ENCODE measurements around the gene LZTR1. TPM values are rescaled to one million over a fixed set of nuclear protein-coding genes. Genes with fewer than 3 reads are reported as not detected.
"Not testable (repeated sequence)": the region's sequence is repeated elsewhere in the genome, so short reads cannot be mapped to it uniquely, and the experiment has no call there.

The LZTR1 gene
- total RNA-seq, 1 donor from 2014 or later: 51.6 TPM

DNA sequence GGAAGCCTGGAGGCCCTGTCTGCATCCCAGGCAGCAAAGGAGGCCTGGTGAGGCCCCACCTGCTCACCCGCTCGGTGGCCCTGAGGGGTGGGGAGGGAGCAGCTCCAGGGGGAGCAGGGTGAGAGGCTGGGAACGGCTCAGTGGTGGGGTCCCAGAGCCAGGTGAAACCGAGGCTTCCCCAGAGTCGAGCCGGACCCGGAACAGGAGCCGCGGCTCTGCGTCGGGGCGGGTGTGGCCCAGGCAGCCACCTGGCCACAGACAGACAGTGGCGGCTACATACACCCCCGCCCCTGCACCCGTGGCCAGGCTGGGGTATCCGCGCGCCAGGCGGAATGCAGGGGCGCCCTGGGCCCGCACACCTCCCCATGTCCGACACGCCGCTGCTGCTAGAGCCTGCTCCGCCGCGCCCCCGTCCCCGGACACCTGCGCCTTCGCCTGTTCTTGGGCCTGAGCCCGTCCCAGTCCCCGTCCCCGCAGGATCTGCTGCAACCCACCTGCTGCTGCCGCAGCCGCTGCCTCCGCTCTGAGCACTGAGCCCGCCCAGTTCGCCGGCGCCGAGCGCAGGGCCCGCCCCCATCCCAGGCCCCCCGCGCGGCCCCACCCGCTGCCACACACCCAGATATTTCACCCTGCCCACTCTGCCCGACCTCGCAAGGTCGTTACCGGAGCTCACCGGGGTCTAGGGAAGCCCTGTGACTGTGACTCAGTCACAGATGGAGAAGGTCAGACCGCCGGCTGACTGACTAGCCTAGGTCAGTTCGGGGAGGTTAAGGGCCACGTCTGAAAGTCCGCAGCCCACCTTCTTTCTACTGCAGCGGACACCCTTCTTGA, 50.2 kb downstream of the LZTR1 start, which contains the start of gene SLC7A4:
SLC7A4 (minus strand) TSS at position 525 of the 831 bp plus-strand sequence. CDS start 749 bp downstream, outside the sequence.
- Histone ChIP-seq H3K27me3 (ENCODE audit: low read depth) (peaks cover 33% of the 10 kb centered on the region), H3K27ac (no peak within 1 kb of the TSS), H3K9me3 (no peaks in the 10 kb centered on the region), H3K4me1 (peaks cover 13% of the 10 kb centered on the region), H3K4me3 (peak within 1 kb of the TSS; percentile 46), H3K36me3 (no peaks in the 10 kb centered on the region)
- TF ChIP-seq, protein P1, sequence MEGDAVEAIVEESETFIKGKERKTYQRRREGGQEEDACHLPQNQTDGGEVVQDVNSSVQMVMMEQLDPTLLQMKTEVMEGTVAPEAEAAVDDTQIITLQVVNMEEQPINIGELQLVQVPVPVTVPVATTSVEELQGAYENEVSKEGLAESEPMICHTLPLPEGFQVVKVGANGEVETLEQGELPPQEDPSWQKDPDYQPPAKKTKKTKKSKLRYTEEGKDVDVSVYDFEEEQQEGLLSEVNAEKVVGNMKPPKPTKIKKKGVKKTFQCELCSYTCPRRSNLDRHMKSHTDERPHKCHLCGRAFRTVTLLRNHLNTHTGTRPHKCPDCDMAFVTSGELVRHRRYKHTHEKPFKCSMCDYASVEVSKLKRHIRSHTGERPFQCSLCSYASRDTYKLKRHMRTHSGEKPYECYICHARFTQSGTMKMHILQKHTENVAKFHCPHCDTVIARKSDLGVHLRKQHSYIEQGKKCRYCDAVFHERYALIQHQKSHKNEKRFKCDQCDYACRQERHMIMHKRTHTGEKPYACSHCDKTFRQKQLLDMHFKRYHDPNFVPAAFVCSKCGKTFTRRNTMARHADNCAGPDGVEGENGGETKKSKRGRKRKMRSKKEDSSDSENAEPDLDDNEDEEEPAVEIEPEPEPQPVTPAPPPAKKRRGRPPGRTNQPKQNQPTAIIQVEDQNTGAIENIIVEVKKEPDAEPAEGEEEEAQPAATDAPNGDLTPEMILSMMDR (IDR thresholded peaks at IDR 0.05): no peak
- intact Hi-C loops (cut with DNase I): no loop called here
- ATAC-seq: peak; percentile 62 to 68
- no peak for DNase-seq

DNA sequence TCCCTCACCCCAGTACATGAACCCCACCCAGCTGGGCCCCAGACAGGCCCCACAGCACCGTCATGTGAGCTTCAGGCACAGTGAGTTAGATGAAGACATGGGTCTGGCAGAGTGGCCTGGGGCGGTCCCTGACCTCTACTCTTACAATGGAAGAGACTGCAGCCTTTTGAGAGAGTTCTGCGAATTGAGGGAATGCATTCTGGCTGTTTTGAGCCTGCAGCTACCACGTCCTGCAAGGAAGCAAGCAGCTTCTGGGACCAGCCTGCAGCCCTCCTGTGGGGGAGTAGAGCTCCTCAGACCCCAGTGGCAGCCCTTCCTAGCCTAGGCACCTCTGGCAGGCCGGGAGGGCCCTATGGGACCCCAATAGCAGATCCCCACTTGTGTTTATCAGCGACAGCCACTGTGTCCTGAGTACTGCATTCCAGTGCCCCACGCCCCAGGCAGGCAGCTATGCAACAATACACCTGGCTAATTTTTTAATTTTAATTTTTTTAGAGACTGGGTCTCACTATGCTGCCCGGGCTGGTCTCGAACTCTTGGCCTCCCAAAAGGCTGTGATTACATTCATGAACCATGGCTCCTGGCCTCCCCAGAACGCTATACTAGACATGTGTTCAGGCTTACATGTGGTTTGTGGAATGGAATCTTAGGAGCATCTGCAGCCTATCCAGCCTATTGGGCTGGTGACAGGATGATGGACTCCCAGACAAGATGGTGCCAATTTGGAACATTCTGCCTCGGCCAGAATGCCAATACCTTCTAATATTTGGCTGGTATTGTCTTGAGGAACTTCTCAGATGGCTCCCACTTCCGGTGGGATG, 51.0 kb downstream of the LZTR1 start:
- peaks cover 33% of the 10 kb centered on the region for H3K27me3 ChIP-seq (ENCODE audit: low read depth)
- no peak overlapping the region for H3K4me3 ChIP-seq
- no peak overlapping the region for H3K27ac ChIP-seq
- H3K9me3 ChIP-seq: no peaks in the 10 kb centered on the region
- intact Hi-C loops (cut with DNase I): no loop called here
- no peak for DNase-seq
- ATAC-seq: no peak
- no peaks in the 10 kb centered on the region for H3K36me3 ChIP-seq
- TF ChIP-seq, protein P1 (IDR thresholded peaks at IDR 0.05): no peak
- peaks cover 15% of the 10 kb centered on the region for H3K4me1 ChIP-seq

DNA sequence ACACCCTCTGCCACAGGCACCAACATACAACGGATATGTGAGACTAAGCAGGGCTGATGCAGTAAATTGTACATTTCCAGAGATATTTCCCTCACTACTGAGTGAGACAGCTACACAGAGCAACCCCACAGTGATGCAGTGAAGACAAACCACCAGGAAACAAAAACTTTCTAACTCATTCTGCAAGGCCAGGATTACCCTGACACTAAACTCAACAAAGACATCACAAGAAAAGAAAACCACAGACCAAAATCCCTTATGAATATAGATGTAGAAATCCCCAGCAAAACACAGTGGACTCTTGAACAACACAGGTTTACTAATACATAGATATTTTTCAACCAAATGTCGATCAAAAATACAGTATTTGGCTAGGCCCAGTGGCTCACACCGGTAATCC, 51.8 kb downstream of the LZTR1 start:
- Histone ChIP-seq H3K4me1 (peaks cover 20% of the 10 kb centered on the region), H3K4me3 (no peak overlapping the region), H3K27me3 (ENCODE audit: low read depth) (peaks cover 30% of the 10 kb centered on the region), H3K36me3 (no peaks in the 10 kb centered on the region), H3K9me3 (no peaks in the 10 kb centered on the region), H3K27ac (no peak overlapping the region)
- TF ChIP-seq, protein P1 (IDR thresholded peaks at IDR 0.05): no peak
- intact Hi-C loops (cut with DNase I): no loop called here
- DNase-seq (no peak), ATAC-seq (no peak)

DNA sequence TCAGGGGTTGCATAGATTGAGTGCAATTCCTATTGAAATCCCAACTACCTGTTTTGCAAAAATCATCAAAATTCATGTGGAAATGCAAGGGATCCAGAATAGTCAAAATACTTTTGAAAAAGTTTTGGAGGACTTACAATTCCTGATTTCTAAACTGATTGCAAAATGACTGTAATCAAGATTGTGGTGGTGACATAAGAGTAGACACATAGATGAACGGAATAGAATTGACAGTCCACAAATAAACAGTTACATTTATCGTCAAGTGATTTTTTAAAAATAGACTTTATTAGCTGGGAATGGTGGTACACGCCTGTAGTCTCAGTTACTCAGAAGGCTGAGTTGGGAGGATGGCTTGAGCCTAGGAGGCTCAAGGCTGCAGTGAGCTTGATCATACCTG, 52.9 kb downstream of the LZTR1 start:
- Histone ChIP-seq H3K9me3 (no peaks in the 10 kb centered on the region), H3K36me3 (no peaks in the 10 kb centered on the region), H3K27me3 (ENCODE audit: low read depth) (peaks cover 25% of the 10 kb centered on the region), H3K4me3 (no peak overlapping the region), H3K27ac (no peak overlapping the region), H3K4me1 (peaks cover 20% of the 10 kb centered on the region)
- intact Hi-C loops (cut with DNase I): no loop called here
- TF ChIP-seq, protein P1 (IDR thresholded peaks at IDR 0.05): no peak
- ATAC-seq: no peak
- no peak for DNase-seq

DNA sequence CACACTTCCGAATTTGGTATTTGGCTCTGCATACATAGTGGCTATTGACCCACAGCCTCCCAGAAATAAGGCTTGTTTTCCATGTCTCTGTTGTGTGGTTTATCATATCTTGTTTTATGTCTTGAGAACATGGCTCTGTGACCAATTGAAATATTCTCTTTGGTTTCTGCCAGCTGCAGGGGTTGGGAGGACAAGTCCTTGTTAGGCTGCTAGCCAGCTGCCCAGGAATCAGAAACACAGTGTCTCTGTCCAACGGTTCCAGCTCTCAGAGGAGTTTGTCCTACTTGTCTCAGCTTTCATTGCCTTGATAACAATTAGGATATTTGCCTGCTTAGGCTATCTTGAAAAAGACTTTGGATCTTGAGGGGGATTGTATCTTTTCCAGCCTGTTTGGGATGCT, 56.3 kb downstream of the LZTR1 start:
- TF ChIP-seq, protein P1 (IDR thresholded peaks at IDR 0.05): no peak
- H3K36me3 ChIP-seq: no peaks in the 10 kb centered on the region
- ATAC-seq (peak in 1 of 2 donors; percentile 35), DNase-seq (no peak)
- no peak overlapping the region for H3K4me3 ChIP-seq
- no peaks in the 10 kb centered on the region for H3K9me3 ChIP-seq
- H3K27me3 ChIP-seq (ENCODE audit: low read depth): peaks cover 2% of the 10 kb centered on the region
- intact Hi-C loops (cut with DNase I): no loop called here
- H3K27ac ChIP-seq: peak overlapping the region; percentile 41
- peaks cover 7% of the 10 kb centered on the region for H3K4me1 ChIP-seq

DNA sequence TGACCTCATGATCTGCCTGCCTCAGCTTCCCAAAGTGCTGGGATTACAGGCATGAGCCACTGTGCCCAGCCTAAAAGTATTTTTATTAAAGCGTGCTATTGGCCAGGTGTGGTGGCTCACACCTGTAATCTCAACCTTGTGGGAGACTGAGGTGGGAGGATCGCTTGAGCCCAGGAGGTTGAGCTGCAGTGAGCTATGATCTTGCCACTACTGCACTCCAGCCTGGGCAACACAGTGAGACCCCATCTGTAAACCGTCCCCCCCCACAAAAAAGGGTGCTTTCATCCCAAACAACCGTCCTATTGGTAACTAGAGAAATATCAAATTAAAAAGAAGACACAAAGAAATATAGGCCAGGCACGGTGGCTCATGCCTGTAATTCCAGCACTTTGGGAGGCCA, 57.1 kb downstream of the LZTR1 start:
- H3K27ac ChIP-seq; H3K9me3 ChIP-seq; intact Hi-C loops (cut with DNase I); ATAC-seq; H3K4me3 ChIP-seq; H3K4me1 ChIP-seq; H3K36me3 ChIP-seq; H3K27me3 ChIP-seq (ENCODE audit: low read depth): not testable (repeated sequence)
- peak; percentile 17 for DNase-seq
